HCT116 (cell line): ENCODE results near the gene SLC22A5. TPM values are rescaled to one million over a fixed set of nuclear protein-coding genes. Genes with fewer than 3 reads are reported as not detected.

ENCODE experiments used
- ATAC-seq: fragments of 200-7000 bp; cut with Tn5 transposase; 2 replicates; pipeline ENCODE4 v1.9.1; 2020; ENCODE audit warnings: mild to moderate bottlenecking, moderate library complexity
- BruUV-seq: library from RNA; stranded (reverse); fragments of 400-500 nt; replicated peaks from 2 replicates; lab custom pipeline; 2021; lab: Mats Ljungman, UMichigan
- CTCF ChIA-PET: fragments of 300-600 bp; sonication (Branson Sonifier 250); formaldehyde crosslinking; loops from one replicate; lab custom pipeline; 2021; ENCODE audit warnings: antibody characterized with exemption; lab: Charles Lee
- POLR2A ChIA-PET: fragments of 300-600, 350-600 bp; sonication (Branson Sonifier 250); formaldehyde crosslinking; loops from one replicate; lab custom pipeline; 2021; ENCODE audit warnings: antibody characterized with exemption; lab: Charles Lee
- RAD21 ChIA-PET, 2 experiments: fragments of 300-600 bp; sonication (Branson Sonifier 250); formaldehyde crosslinking; loops; one replicate each; lab custom pipeline; 2023; ENCODE audit warnings: low total read pairs in 2 of 2; ENCODE audit not compliant: uncharacterized antibody in 2 of 2, unreplicated experiment in 2 of 2, low non-redundant PET in 1 of 2; lab: Charles Lee
- DNase-seq: peaks from one replicate; pipeline ENCODE4 v3.0.0-alpha.2; 2010; ENCODE audit warnings: low read depth, low spot score
- H2AFZ ChIP-seq: fragments of 200-600 bp; shearing (Covaris generic), sonication (generic); 2 replicates; pipeline ENCODE4 v1.6.1; 2017; ENCODE audit warnings: low read depth, mixed run types, mixed read lengths, antibody characterized with exemption, low read length; ENCODE audit not compliant: poor library complexity, severe bottlenecking
- H3K27ac ChIP-seq: 2 replicates; pipeline ENCODE4 v1.5.1; 2012; ENCODE audit warnings: low read depth, low read length
- H3K27me3 ChIP-seq: fragments of 200-600 bp; sonication (generic); 2 replicates; pipeline ENCODE4 v1.6.1; 2016; ENCODE audit warnings: mixed run types, low read length, mixed read lengths; ENCODE audit not compliant: insufficient read depth
- H3K36me3 ChIP-seq, 2 experiments: fragments of 200-500 bp in 1 of 2; fragments of 200-600 bp in 1 of 2; sonication (Bioruptor generic) in 1 of 2; sonication (generic) in 1 of 2; 2 replicates each; pipeline versions ENCODE4 v1.5.1 to v1.6.1; 2014 to 2016; ENCODE audit warnings: low read length in 2 of 2, inconsistent platforms in 1 of 2, mixed read lengths in 1 of 2, mixed run types in 1 of 2; ENCODE audit not compliant: insufficient read depth in 2 of 2, control insufficient read depth in 1 of 2
- H3K4me1 ChIP-seq, 2 experiments: fragments of 200-600 bp in 1 of 2; sonication (generic) in 1 of 2; 2 replicates each; pipeline versions ENCODE4 v1.5.1 to v1.6.1; 2012 to 2017; ENCODE audit warnings: low read length in 2 of 2, inconsistent platforms in 1 of 2, mild to moderate bottlenecking in 1 of 2, mixed read lengths in 1 of 2, mixed run types in 1 of 2, moderate library complexity in 1 of 2; ENCODE audit not compliant: insufficient read depth in 2 of 2, control insufficient read depth in 1 of 2
- H3K4me2 ChIP-seq: fragments of 200-600 bp; sonication (generic); 2 replicates; pipeline ENCODE4 v1.6.1; 2017; ENCODE audit warnings: mixed run types, low read length, mixed read lengths
- H3K4me3 ChIP-seq, 2 experiments: fragments of 200-600 bp in 1 of 2; sonication (generic) in 1 of 2; replicated peaks in 1 of 2; 2 replicates each; pipeline ENCODE4 v1.5.1; 2011 to 2016; ENCODE audit warnings: low read length in 2 of 2, control low read depth in 1 of 2, low read depth in 1 of 2, mild to moderate bottlenecking in 1 of 2, mixed read lengths in 1 of 2, mixed run types in 1 of 2
- H3K79me2 ChIP-seq: fragments of 200-600 bp; sonication (generic); 2 replicates; pipeline ENCODE4 v1.6.1; 2017; ENCODE audit warnings: mild to moderate bottlenecking, mixed run types, low read length, moderate library complexity, mixed read lengths; ENCODE audit not compliant: insufficient read depth
- H3K9ac ChIP-seq: fragments of 200-600 bp; sonication (generic); 2 replicates; pipeline ENCODE4 v1.6.1; 2016; ENCODE audit warnings: low read length, mixed read lengths
- H3K9me2 ChIP-seq: fragments of 200-600 bp; sonication (generic), shearing (Covaris generic); 2 replicates; pipeline ENCODE4 v1.6.1; 2017; ENCODE audit warnings: mixed run types, mild to moderate bottlenecking, moderate library complexity; ENCODE audit not compliant: insufficient read depth
- H3K9me3 ChIP-seq, 2 experiments: fragments of 200-500 bp in 1 of 2; fragments of 200-600 bp in 1 of 2; sonication (Bioruptor generic) in 1 of 2; sonication (generic) in 1 of 2; 2 replicates each; pipeline ENCODE4 v1.6.1; 2014 to 2017; ENCODE audit warnings: low read length in 2 of 2, mixed read lengths in 2 of 2, inconsistent platforms in 1 of 2, low read depth in 1 of 2, mild to moderate bottlenecking in 1 of 2, mixed run types in 1 of 2, moderate library complexity in 1 of 2; ENCODE audit not compliant: control insufficient read depth in 1 of 2, insufficient read depth in 1 of 2
- H4K20me1 ChIP-seq: fragments of 200-600 bp; sonication (generic), shearing (Covaris generic); 2 replicates; pipeline ENCODE4 v1.6.1; 2017; ENCODE audit warnings: mixed run types, mild to moderate bottlenecking, moderate library complexity; ENCODE audit not compliant: insufficient read depth
- FOSL1 ChIP-seq: IDR thresholded peaks from 2 replicates; pipeline ENCODE4 v1.6.1; 2012; ENCODE audit warnings: low read depth
- MAX ChIP-seq: IDR thresholded peaks from 2 replicates; pipeline ENCODE4 v1.6.1; 2012
- POLR2A ChIP-seq: IDR thresholded peaks from 2 replicates; pipeline ENCODE4 v1.7.0; 2011; ENCODE audit warnings: borderline replicate concordance; ENCODE audit not compliant: insufficient read depth, insufficient read length; ENCODE audit errors: extremely low read depth
- SIN3A ChIP-seq: IDR thresholded peaks from 2 replicates; pipeline ENCODE4 v1.6.1; 2012; ENCODE audit warnings: low read depth
- SP1 ChIP-seq: IDR thresholded peaks from 2 replicates; pipeline ENCODE4 v1.6.1; 2012; ENCODE audit warnings: low read depth
- ZBTB33 ChIP-seq: IDR thresholded peaks from 2 replicates; pipeline ENCODE4 v1.6.1; 2011; ENCODE audit warnings: mild to moderate bottlenecking, low read length, moderate library complexity; ENCODE audit not compliant: insufficient replicate concordance; ENCODE audit errors: extremely low read depth
- ZFX ChIP-seq: fragments of 450-650 bp; IDR thresholded peaks from 2 replicates; pipeline ENCODE4 v1.6.1; 2017
- intact Hi-C: fragments of 100-400 bp; cut with micrococcal nuclease; formaldehyde crosslinking; loops from 2 replicates; pipeline ENCODE4 v1.10.0; 2022
- total RNA-seq: library from RNA; stranded (reverse); gene quantifications from one replicate; pipeline ENCODE4 v1.2.1, GENCODE V29; 2021; ENCODE audit not compliant: unreplicated experiment

Gene SLC22A5
- total RNA-seq, 1 experiment from 2014 or later = 9.9 TPM

GRCh38 chr5:132376694-132377641 is 7.5 kb downstream of the SLC22A5 start:
- Histone ChIP-seq H4K20me1 (no peaks in the 10 kb centered on the region), H3K27ac (no peak overlapping the region), H3K9me3 (no peaks in the 10 kb centered on the region), H3K4me3 (no peak overlapping the region), H3K36me3 (no peaks in the 10 kb centered on the region; a peak in 1 of 4 replicates), H2AFZ (no peak overlapping the region), H3K27me3 (no peaks in the 10 kb centered on the region), H3K4me1 (peaks cover 3 to 9% of the 10 kb centered on the region in 2 experiments; a peak in 2 of 4 replicates), H3K79me2 (peaks cover 10% of the 10 kb centered on the region; the same call in 1 of the 2 replicates), H3K9me2 (no peaks in the 10 kb centered on the region), H3K4me2 (no peak overlapping the region), H3K9ac (no peak overlapping the region)
- no TSS peak for BruUV-seq
- intact Hi-C loops = no loop called here
- CTCF ChIA-PET = interaction anchor here (1.2 to 1.3 kb wide), 2 partner anchors 10 to 124 kb away, joined by 3 to 5 read pairs; no protein-coding TSS in a partner anchor
- POLR2A ChIA-PET = no interaction called here
- no peak for ATAC-seq
- TF ChIP-seq SIN3A (no peak), POLR2A (no peak), MAX (no peak), ZBTB33 (no peak), ZFX (no peak), FOSL1 (no peak), SP1 (no peak)
- no peak for DNase-seq
- RAD21 ChIA-PET = no interaction called here
